HG02840 (cell line): ENCODE data around the gene NTRK3.

Source experiments
- ATAC-seq: cut with Tn5 transposase; IDR thresholded peaks from one replicate; pipeline ENCODE4 v1.9.1; 2021; ENCODE audit warnings: mild to moderate bottlenecking, moderate library complexity, moderate number of reproducible peaks; ENCODE audit not compliant: unreplicated experiment, low FRiP score

NTRK3 gene

DNA sequence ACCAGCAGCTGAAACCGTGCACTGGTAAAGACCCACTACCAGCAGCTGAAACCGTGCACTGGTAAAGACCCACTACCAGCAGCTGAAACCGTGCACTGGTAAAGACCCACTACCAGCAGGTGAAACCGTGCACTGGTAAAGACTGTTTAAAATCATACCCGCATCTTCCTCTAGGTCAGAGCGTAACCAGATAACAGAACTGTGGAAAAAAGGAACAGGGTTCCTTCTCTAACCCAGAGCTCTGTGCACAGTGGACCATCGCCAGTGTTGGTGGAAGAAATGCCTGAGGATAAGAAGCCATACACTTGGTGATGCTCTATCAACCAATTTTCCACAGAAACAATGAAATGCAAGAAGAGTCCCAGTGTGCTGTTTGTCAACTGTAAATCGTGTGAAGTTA lies 243.4 kb downstream of the NTRK3 start:
- no peak for ATAC-seq

GRCh38 chr15:88012688-88013087 lies 243.9 kb downstream of the NTRK3 start:
- no peak for ATAC-seq

DNA sequence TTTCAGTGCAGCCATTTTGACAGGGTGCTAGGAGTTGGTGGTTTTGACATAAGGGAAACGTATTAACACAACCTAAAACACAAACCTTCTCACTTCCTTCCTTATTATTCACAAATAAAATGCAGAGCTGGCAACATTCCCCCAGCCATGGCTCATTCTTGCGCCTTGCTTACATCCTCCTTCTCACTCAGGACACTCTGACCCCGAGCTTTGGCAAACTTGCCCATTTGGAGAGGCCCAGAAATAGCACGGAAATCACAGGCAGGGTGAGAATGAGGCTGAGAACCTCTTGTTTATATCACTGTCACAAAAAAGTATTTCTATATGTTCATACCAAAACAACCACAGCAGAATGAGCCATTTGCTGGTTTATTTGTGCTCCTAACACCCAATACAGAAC lies 244.3 kb downstream of the NTRK3 start:
- no peak for ATAC-seq

GRCh38 chr15:88011533-88011932 lies 245.0 kb downstream of the NTRK3 start:
- no peak for ATAC-seq

- no peak for ATAC-seq
Measured at GRCh38 chr15:88006146-88006545, 250.4 kb downstream of the NTRK3 start.

GRCh38 chr15:88004399-88004798 lies 252.1 kb downstream of the NTRK3 start:
- no peak for ATAC-seq

DNA sequence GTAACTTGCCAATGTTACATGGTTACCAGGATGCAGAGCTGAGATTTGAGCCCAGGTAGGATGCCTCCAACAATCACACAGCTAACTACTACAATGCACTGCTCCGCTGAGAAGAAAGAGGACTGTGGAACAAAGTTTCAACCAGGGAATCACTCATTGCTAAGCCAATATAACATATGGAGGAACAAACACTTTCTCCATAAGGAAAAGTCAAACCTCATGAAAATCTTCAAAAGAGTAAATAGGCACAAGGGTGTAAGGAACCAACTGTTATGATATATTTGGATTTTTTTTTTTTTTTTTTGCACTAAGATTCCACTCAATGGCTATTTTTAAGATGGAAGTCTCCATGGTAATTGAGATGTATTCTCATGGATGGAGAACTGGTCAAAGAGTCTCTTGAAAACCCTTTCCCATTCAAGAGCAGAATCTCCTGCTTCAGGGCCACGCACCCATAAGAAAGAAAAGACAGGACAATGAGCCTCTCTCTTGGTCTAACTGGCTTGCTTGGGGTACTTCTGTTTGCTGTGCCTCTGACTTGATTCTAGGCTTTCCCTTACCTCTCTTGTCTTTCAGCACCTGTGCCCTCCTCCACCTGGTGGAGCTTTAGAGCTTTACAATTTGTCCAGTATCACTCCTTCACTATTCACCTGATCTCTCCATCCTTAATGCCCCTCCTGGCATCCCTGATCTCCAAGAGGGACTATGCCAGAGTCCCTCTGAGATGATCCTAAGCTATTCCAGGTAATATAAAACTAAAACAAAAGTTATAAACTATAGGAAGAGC lies 252.8 kb downstream of the NTRK3 start:
- no peak for ATAC-seq

GRCh38 chr15:88002706-88003105 lies 253.8 kb downstream of the NTRK3 start:
- no peak for ATAC-seq

DNA sequence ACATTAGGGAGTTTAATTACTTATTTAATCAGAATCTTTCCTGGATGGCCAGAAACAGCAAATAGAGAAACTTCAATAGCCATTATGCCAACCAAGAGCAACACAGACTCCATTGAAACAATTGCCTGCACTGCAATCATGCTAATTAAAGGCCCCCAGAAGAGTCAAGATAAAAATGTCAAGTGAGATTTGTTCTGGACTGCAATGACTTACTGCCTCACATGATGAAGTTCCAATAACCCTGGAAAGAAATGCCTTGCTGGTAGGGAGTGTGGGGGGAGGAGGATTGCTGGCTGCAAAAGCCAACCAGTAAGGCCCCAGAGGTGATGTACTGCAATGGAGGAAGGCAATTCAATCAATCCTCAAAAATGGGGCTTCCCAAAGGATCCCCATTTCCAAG lies 257.9 kb downstream of the NTRK3 start:
- ATAC-seq: no peak

- no peak for ATAC-seq
Measured at GRCh38 chr15:87986776-87987175, 269.8 kb downstream of the NTRK3 start.

DNA sequence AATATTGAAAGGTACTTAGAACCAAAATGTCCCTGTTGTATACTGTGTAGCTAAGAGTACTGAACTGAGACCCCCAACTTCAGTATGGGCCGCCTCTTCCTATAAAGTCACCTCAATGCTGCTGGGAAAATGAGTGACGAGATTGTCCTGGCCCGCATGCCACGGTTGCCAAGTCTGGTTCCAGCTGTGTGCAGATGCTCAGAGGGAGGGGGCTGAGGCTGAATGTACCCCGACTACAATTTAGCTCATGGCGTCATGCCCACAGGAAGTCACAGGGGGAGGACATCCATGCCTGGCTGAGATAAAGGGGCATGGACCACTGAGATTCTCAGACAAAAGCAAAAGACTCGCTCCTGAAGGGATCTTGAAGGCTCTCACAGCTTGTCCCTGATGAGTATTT lies 271.1 kb downstream of the NTRK3 start:
- no peak for ATAC-seq

DNA sequence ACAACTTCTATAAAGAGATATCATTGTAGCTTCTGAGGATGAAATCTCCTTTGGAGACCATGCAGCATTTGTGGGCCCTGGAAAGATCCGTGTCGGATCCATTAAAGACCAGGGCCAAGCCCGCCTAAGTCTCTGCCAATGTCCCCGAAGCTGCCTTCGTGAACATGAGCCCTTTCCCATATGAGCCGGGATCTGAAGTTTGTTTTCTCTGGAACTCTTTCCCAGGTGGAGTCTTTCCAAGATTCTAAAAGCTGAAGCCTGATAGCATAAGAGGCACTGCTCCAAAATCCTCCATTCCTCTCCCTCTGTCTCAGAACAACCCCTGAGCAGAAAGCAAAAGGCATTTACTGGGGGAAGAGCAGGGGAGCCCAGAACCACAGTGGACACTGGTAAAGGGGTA lies 274.6 kb downstream of the NTRK3 start:
- ATAC-seq: no peak

DNA sequence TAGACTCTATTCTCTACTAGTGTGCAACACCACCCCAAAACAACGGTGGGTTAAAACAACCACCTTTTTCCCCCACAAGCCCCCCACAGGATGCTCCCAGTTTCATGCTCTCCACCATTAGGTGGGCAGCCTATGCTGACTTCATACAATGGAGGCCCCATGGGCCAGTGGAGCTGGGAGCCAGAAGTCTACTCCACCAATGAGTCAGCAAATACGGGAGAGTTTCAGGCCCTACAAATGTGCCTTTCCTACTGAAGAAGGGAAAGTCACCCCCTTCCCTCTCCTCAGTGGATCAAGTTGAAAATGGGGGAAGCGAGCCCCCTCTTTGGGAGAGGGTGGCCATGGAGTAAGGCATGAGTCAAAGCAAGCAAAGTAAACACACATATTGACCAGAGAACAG lies 278.6 kb downstream of the NTRK3 start:
- no peak for ATAC-seq

GRCh38 chr15:87976552-87976951 lies 280.0 kb downstream of the NTRK3 start:
- no peak for ATAC-seq

DNA sequence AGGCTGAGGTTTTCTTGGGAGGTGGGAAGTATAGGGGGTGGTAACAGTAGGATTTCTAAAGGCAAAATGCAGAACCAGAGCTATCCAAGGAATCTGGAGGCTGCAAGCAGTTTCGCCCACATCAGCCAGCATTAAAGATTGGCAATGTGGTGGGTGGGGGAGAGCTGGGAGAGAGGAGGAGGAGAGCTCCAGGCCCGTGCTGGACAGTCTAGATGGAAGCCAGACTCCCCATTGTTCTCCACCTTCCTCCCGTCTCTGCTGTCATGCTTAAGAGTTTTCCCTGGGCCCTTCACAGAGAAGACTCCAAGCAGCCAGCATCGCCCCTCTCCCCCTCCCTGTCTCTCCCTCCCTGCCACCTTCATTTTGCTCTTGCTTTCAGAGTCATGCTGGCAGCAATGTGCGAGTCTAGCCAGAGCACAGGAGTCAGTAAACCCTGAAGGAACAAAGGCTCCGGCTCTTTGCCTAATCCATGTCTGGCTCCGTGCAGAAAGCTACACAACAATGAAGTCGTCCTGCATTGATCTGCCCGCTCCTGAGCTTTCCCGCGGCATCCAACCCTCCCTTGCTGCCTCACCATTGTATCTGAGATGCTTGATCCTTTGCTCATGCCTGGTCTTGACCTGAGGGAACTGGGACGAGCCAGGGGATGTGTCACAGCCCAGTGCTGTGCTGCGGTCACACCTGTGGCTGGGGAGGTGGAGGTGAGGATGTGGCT lies 282.9 kb downstream of the NTRK3 start:
- no peak for ATAC-seq

GRCh38 chr15:87971076-87971475 lies 285.5 kb downstream of the NTRK3 start:
- ATAC-seq: no peak

- no peak for ATAC-seq
Measured at GRCh38 chr15:87967951-87968350, 288.6 kb downstream of the NTRK3 start.

- no peak for ATAC-seq
Measured at GRCh38 chr15:87965304-87965703, 291.2 kb downstream of the NTRK3 start.

DNA sequence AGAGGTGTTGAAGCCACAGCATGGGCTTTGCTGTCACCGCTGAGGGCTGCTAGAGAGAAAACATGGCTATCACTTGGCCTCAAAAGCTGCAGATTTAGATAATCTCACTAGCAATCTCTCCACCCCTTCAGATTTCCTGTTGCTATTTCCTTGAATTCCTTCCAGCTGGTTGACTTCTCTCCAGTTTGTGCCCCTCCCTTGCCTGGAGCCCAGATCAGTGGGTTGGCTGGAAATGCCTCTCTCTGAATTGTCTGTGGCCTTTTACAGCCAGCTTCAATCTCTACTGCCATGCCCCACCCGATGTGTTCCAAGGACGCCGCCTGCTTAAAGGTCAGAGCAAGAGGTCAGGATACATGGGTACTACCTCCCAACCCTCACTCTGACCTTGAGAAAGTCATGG lies 294.1 kb downstream of the NTRK3 start:
- ATAC-seq: no peak

DNA sequence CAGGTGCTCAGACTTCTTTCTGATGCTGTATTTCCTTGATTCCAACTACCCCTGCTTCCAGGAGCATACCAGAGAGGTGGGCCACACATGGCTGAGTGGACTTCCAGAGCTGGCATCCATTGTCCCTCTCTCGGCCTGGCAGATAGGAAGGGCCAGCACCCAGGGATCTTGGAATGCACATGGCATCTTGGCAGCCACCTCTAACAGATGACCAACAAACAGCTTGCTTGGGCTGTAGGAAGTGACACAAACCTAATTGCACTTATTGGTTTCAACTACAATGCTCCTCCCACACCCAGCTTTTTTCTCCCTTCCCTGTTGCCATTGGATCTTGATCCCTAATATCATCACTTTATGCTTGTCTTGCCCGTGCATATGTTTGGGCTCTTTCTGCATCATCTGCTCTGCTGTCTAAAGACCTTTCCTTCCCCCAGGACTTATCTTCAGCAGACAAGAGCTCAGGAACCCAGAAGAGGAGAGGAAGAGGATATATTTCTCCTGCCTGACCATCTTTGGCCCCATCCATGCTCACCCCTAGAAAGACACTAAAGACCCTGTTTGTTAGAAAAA lies 294.6 kb downstream of the NTRK3 start:
- ATAC-seq: no peak

GRCh38 chr15:87959662-87960061 lies 296.9 kb downstream of the NTRK3 start:
- ATAC-seq: no peak

DNA sequence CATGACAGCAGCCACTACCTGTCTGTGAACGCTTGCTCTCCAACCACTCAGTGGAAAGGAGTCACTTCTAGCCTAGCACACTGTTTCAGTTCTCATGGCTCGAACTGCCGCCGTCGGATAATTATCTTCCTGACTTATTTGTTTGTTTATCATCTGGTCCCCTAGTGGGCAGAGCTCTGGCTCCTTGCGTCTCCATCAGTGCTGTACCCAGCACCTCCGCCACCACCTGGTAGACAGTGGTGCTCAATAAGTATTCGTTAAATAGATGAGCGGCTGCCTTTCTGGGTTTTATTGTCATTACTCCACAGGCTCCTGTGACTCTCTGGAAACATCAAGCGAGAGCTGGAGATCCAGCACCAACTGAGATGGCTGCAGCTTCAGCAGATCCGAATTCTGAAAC lies 297.5 kb downstream of the NTRK3 start:
- ATAC-seq: no peak
